GM08714 (cell line): ENCODE measurements around the gene LUC7L3.
"Not testable (repeated sequence)": the region's sequence is repeated elsewhere in the genome, so short reads cannot be mapped to it uniquely, and the experiment has no call there.

Experiments used
- H3K4me3 ChIP-seq: fragments of 200-500 bp; sonication (Bioruptor generic); 2 replicates; pipeline ENCODE4 v1.5.1; 2014; ENCODE audit warnings: mild to moderate bottlenecking, low read length, inconsistent platforms
- ZNF274 ChIP-seq: IDR thresholded peaks from 2 replicates; pipeline ENCODE4 v1.6.1; 2012; ENCODE audit warnings: mild to moderate bottlenecking, low read depth, low read length

The LUC7L3 gene

DNA sequence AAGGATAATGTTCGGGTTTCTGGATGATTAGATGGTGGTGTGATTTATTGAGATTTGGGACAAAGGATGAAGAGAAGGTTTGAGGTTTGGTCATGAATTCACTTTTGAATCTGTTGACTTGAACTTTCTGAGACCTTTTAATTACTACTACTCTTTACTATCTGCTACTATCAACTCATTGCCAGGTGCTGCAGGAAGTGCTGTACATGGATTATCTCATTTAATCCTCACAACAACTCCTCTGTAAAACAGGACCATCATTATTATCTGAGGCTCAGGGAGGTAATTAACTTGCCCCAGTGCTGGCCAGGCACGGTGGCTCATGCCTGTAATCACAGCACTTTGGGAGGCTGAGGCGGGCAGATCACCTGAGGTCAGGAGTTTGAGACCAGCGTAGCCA lies 8.8 kb upstream of the LUC7L3 start:
- no peak for TF ChIP-seq ZNF274
- H3K4me3 ChIP-seq: no peak overlapping the region

DNA sequence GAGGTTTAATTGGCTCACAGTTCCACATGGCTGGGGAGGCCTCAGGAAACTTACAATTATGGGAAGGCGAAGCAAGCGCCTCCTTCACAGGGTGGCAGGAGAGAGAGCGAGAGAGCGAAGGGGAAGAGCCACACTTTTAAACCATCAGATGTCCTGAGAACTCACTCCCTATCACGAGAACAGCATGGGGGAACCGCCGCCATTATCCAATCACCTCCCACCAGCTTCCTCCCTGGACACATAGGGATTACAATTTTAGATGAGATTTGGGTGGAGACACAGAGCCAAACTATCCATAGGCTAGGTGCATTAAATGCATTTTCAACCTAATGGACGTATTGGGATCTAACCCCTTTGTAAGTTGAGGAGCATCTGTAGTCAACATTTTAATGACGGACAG lies 6.8 kb upstream of the LUC7L3 start:
- no peak for TF ChIP-seq ZNF274

DNA sequence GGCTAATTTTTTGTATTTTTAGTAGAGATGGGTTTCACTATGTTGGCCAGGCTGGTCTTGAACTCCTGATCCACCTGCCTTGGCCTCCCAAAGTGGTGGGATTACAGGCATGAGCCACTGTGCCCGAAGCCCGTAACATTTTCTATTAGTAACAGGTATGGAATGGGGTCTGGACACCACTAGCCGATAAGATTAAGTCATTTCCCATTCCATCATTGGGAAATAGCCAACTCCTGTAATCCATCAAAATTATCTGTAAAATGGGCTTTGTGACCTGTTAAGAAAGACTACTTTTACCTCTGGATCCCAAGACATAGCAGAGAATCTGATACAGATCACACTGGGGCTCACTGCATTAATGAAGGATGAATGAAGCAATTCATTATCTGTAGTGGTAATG lies 3.9 kb upstream of the LUC7L3 start:
- TF ChIP-seq ZNF274: no peak
- H3K4me3 ChIP-seq: no peak overlapping the region

More for the DNA sequence above, 6.8 kb upstream of the LUC7L3 start:
- no peak overlapping the region for H3K4me3 ChIP-seq

- no peak for TF ChIP-seq ZNF274
- H3K4me3 ChIP-seq: peak overlapping the region; percentile 100
Observed at GRCh38 chr17:50719924-50720794, 756 bp downstream of the LUC7L3 start.

GRCh38 chr17:50721194-50722010 lies 2.0 kb downstream of the LUC7L3 start:
- no peak for TF ChIP-seq ZNF274
- peak overlapping the region; percentile 100; the same call in 1 of the 2 replicates for H3K4me3 ChIP-seq

- H3K4me3 ChIP-seq: no peak overlapping the region; the same call in 1 of the 2 replicates
- TF ChIP-seq ZNF274: no peak
Observed at GRCh38 chr17:50722746-50723145, 3.3 kb downstream of the LUC7L3 start.

- H3K4me3 ChIP-seq: not testable (repeated sequence)
Observed at GRCh38 chr17:50724622-50725021, 5.2 kb downstream of the LUC7L3 start.

GRCh38 chr17:50725769-50726655 lies 6.6 kb downstream of the LUC7L3 start:
- no peak overlapping the region for H3K4me3 ChIP-seq
- no peak for TF ChIP-seq ZNF274

GRCh38 chr17:50728112-50728429 lies 8.7 kb downstream of the LUC7L3 start:
- no peak overlapping the region for H3K4me3 ChIP-seq
- TF ChIP-seq ZNF274: no peak

DNA sequence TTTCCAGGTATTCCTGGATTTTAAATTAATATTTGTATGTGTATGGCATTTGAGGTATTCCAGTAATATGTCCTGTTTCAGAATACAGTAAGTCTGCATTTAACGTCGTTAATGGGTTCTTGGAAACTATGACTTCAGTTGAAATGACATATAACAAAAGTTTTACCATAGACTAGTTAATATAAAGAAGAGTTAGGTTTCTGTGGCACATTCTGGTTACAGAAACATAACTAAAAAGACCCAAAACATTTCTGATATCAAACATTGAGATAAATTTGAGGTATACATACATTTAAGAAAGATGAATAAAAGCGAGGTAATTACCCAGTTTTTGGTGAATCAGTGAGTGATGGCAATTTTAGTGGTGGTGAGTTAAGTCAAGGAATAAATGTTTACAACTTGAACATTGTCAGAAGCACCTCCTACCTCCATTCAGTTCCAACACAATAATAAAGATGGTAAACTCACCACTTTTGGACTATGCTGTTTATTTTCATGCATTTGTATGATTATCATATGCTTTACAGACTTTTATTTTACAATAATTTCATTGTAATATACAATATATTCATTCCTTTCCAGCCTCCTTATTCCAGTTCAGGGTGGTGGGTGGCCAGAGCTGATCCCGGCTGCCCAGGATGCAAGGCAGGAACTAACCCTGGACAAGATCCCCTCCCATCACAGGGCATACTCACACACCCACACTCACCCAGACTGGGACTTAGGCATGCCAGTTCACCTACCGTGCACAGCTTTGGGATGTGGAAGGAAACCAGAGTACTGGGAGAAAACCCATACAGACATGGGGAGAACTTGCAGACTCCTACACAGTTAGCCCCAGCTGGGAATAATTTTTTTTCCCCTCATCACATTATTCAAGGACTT lies 9.7 kb downstream of the LUC7L3 start:
- TF ChIP-seq ZNF274: no peak
- no peak overlapping the region for H3K4me3 ChIP-seq

- H3K4me3 ChIP-seq: no peak overlapping the region
- no peak for TF ChIP-seq ZNF274
Observed at GRCh38 chr17:50731575-50732460, 12.4 kb downstream of the LUC7L3 start.

DNA sequence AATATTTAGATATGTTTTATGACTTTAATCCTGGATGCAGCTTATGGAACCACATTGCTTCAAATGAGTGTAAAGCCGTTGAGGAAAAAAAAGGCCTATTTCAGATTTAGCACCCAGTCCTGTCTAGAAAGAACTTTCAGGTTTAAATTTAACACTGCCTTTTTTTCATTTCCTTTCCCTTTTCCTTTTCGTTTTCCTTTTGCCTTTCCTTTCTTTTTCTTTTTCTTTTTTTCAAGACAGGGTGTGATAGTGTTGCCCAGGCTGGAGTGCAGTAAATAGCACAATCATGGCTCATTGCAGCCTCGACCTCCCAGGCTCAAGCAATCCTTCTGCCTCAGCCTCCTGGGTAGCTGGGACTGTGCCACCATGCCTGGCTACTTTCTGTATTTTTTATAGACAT lies 15.9 kb downstream of the LUC7L3 start:
- H3K4me3 ChIP-seq: no peak overlapping the region
- no peak for TF ChIP-seq ZNF274
